NCI-H1417 treated with DMSO at 0.1 percent for 48 hours (cell line): ENCODE measurements around the gene ARHGEF37.
"Not testable (repeated sequence)": the region's sequence is repeated elsewhere in the genome, so short reads cannot be mapped to it uniquely, and the experiment has no call there.

ENCODE experiments used
- DNase-seq: peaks from one replicate; lab custom pipeline; 2025; lab: John Stamatoyannopoulos, UW

The ARHGEF37 gene

GRCh38 chr5:149564542-149565140 is 16.7 kb upstream of the ARHGEF37 start:
- DNase-seq: not testable (repeated sequence)

DNA sequence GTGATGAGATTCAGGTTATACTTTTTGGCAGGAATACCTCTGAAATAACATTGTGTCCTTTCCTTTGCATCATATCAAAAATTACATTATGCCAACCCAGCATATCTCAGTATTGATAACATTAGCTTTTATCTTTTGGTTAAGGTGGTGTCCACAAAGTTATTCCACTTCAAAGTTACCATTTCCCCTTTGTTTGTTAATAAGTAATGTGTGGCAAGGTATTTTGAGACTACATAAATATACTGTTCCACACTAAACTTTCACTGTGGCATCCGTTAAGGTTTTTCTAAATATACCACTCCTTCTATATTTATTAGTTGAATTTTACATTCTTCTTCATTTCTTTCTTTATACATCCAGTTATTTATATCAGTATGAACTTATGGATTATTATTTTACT is 14.1 kb upstream of the ARHGEF37 start:
- DNase-seq: no peak

DNA sequence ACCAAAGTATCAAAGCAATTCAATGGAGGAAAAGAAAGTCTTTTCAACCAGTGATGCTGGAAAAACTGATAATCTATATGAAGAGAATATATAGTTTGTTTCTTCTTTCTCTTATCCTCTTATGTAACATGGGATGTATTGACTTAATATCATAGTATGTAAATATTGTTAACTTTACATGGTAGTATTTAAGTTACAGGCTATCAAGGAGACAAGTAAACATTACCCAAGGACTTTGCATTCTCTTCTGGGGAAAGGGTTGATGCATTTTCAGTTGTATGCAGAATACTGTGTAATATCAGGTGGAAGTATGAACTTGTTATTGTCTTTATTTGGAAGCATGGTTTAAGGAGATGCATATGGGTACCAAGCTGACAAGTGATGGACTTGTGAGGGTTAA is 9.1 kb upstream of the ARHGEF37 start:
- DNase-seq: no peak

DNA sequence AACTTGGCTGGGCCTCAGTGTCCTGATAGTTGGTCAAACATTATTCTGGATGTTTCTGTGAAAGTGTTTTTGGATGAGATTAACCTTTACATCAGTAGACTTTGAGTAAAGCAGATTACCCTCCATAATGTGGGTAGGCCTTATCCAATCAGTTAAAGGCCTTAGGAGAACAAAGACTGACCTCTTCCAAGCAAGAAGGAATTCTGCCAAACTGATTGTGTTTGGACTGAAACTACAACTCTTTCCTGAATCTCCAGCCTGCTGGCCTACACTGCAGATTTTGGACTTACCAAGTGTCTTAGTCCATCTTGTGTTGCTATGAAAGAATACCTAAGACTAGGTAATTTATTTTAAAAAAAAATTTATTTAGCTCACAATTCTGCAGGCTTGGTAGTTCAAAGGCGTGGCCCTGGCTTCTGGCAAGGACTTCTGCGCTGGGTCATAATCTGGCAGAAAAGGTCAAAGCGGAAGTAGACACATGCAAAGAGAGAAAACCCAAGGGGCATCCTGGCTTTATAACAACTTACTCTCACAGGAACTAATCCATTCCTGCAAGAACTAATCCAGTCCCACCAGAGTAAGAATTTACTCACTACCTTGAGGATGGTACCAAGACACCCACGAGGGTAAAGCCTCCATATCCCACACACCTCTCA is 8.6 kb upstream of the ARHGEF37 start:
- DNase-seq: no peak

GRCh38 chr5:149575131-149575530 is 6.2 kb upstream of the ARHGEF37 start:
- no peak for DNase-seq

- no peak for DNase-seq
Measured at GRCh38 chr5:149576021-149576420, 5.3 kb upstream of the ARHGEF37 start.

GRCh38 chr5:149578896-149579295 is 2.4 kb upstream of the ARHGEF37 start:
- DNase-seq: no peak

GRCh38 chr5:149580808-149581191 is 498 bp upstream of the ARHGEF37 start:
- DNase-seq: no peak

DNA sequence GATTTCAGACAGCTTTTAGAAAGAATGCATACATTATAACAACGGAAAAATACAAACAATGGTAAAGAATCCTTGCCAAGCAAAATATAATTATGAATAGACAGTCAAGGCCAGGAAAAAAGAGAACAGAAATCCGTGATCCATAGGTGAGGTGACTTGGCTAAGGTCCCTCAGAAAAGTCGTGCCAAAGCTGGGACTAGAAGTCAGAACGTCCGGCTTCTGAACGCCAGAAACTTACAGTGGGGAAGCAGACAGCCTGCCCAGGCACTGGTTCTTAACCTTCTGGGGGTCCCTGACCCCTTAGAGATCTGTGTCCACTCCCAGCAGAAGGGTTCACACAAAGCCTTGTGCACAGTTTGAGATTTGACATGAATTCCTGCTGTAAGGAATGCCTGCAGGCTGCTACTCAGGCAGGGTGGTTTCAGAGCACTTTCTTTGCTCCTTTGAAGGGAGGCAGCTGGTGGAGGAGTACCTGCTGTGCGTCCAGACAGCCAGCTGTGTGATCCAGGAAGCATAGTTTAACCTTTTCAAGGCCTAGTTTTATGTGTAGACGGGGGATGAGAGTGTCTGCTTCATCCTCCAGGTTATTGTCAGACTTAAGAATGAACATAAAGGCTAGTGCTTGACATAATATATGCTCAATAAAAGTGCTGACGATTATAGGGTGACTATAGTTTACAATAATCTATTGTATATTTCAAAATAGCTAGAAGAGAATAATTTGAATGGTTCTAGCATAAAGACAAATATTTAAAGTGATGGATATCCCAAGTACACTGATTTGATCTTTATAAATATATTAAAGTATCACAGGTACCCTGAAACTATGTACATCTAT is 852 bp downstream of the ARHGEF37 start:
- no peak for DNase-seq

DNA sequence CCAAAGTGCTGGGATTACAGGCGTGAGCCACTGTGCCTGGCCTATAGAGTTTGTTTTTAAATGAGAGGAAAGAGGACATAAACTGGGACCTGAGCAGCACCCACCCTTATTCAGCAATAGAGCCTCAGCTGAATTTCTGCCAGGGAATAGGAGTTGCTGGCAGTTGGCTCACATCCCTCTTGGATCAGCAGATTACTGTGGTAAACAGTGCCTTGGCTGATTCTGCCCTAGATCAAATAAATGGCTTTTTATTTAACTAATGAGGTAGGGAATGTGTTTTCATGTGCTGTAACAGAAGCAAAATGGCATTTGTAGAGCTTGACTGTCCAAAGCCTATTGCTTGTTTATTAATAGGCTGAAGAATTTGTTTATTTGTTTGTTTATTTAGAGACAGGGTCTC is 2.1 kb downstream of the ARHGEF37 start:
- no peak for DNase-seq

DNA sequence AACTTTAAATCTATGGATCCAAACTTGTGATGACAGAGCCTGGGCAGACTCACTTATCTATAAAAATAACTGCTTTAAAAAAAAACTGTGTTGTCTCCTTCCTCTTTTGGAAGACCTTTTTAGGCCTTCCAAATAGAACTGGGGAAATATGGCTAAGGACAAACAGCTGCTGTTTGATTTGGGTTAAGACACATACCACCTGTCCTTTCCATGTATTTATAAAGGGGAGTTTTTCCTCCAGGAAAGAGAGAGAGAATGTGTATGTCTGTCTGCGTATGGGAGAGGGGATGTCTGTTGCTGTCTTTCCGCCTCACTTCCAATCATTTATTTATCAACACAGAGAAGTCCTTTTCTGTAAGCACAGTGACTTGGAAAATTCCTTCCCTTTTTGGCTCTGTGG is 2.8 kb downstream of the ARHGEF37 start:
- no peak for DNase-seq

- DNase-seq: no peak
Measured at GRCh38 chr5:149585910-149586309, 4.6 kb downstream of the ARHGEF37 start.

- no peak for DNase-seq
Measured at GRCh38 chr5:149586708-149587318, 5.5 kb downstream of the ARHGEF37 start.

DNA sequence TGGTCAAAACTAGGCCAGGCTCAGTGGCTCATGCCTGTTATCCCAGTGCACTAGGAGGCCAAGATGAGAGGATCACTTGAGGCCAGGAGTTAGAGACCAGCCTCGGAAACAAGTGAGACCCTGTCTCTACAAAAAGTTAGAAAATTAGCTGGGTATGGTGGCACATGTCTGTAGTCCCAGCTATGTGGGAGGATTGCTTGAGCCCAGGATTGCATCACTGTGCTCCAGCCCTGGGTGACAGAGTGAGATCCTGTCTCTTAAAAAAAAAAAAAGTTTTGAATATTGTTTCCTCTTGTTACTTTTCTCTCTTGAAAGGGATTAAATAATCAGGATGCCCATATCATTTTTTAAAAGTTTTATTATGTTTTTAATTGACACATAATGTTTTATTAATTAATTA is 7.6 kb downstream of the ARHGEF37 start:
- DNase-seq: no peak

- no peak for DNase-seq
Measured at GRCh38 chr5:149593370-149593769, 12.1 kb downstream of the ARHGEF37 start.

- DNase-seq: no peak
Measured at GRCh38 chr5:149594206-149594895, 13.1 kb downstream of the ARHGEF37 start.

- DNase-seq: not testable (repeated sequence)
Measured at GRCh38 chr5:149595105-149595504, 13.8 kb downstream of the ARHGEF37 start.

DNA sequence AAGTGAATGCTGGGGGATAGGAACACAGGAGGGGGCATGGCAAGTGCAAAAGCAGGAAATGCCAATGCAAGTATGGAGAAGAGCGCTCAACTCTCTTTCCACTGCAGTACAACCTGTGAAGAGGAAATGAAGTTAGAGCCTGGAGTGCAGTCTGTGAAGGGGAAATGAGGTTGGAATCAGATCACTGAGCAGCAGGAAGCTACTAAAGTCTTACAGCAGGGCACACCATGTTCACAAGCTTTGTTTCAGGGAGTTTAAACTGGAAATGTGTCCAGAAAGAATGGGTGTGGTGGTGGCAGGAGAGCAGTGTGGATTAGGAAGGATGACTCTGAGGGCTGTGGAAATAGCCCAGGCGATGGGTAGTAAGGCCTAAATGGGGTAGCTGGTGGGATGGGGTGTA is 15.4 kb downstream of the ARHGEF37 start:
- DNase-seq: no peak

DNA sequence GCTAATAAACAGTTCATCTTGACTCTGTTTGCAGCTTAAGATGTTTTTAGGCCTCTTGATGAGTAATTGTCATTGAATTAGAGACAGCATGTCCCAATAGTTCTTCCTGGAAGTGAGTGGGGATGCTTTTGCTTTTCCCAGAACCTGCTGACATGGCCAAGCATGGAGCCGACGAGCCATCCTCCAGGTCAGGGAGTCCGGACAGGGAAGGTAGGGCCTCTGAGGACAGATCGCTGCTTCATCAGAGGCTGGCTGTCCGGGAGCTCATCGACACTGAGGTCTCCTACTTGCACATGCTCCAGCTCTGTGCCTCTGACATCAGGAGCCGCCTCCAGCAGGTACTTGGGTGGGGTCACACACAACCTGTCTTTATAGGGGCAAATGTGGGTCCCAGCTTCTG is 16.3 kb downstream of the ARHGEF37 start:
- no peak for DNase-seq

GRCh38 chr5:149598234-149598633 is 16.9 kb downstream of the ARHGEF37 start:
- not testable (repeated sequence) for DNase-seq

DNA sequence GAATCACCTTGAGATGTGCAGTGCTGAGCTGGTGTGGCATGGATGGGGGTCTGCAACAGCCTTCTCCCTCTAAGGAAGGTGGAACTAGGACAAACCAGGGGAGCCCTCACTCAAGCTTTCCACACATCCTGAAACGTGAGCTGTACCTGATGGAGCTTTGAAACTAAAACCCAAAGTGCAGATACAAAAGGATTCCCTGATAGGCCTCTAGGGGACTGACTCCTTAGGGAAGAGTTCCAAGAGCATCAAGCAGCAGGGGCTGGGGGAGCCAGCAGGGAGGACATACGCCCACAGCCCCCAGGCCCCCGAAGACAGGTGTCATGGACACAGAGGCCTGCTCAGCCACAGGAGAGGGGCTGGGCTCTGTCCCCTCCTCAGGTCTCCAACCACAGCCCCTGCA is 17.7 kb downstream of the ARHGEF37 start:
- no peak for DNase-seq

- DNase-seq: no peak
Measured at GRCh38 chr5:149599375-149599774, 18.1 kb downstream of the ARHGEF37 start.
